GM10266 (cell line): ENCODE data around the gene PMFBP1.
"Not testable (repeated sequence)": the region's sequence is repeated elsewhere in the genome, so short reads cannot be mapped to it uniquely, and the experiment has no call there.

Experiments
- DNase-seq: peaks from one replicate; pipeline ENCODE4 v3.0.0; 2012; ENCODE audit errors: extremely low spot score
- CTCF ChIP-seq: IDR thresholded peaks from 2 replicates; pipeline ENCODE4 v1.5.1; 2012; ENCODE audit warnings: mild to moderate bottlenecking, low read depth; ENCODE audit not compliant: control insufficient read depth, insufficient read depth; ENCODE audit errors: missing control alignments

Gene PMFBP1

GRCh38 chr16:72093448-72094265, 78.3 kb downstream of the PMFBP1 start, which contains the start of the genes DHX38 and TXNL4B:
TSS of gene DHX38 (plus strand) at chr16:72093847. CDS start at chr16:72096158, 2,311 bp downstream.
TSS of gene TXNL4B (minus strand) at chr16:72093620. CDS start at chr16:72090749, 2,871 bp downstream.
- peak; percentile 94 for DNase-seq

GRCh38 chr16:72092832-72093447, 79.0 kb downstream of the PMFBP1 start:
- TF ChIP-seq CTCF = no peak
- no peak for DNase-seq

More at GRCh38 chr16:72093448-72094265, 78.3 kb downstream of the PMFBP1 start, which contains the start of the genes DHX38 and TXNL4B:
- no peak for TF ChIP-seq CTCF

- TF ChIP-seq CTCF = no peak
- DNase-seq = no peak
These were observed 80.7 kb downstream of the PMFBP1 start for GRCh38 chr16:72091217-72091616.

GRCh38 chr16:72085002-72085401, 87.0 kb downstream of the PMFBP1 start:
- TF ChIP-seq CTCF = no peak
- DNase-seq = no peak

- no peak for TF ChIP-seq CTCF
- no peak for DNase-seq
These were observed 87.5 kb downstream of the PMFBP1 start for GRCh38 chr16:72084445-72084844.

GRCh38 chr16:72083778-72084404, 88.1 kb downstream of the PMFBP1 start:
- no peak for TF ChIP-seq CTCF
- DNase-seq = no peak

GRCh38 chr16:72076991-72077706, 94.8 kb downstream of the PMFBP1 start:
- DNase-seq = not testable (repeated sequence)

GRCh38 chr16:72075067-72075466, 96.9 kb downstream of the PMFBP1 start:
- DNase-seq = not testable (repeated sequence)
